ENCODE data around the gene ZNF181. TPM values are rescaled to one million over a fixed set of nuclear protein-coding genes. Genes with fewer than 3 reads are reported as not detected.

The ZNF181 gene
- total and polyA plus RNA-seq, 2 of the 8 experiments (the other 6 are each of a cell fraction or from before 2014, with no cell fraction given), result 2.8 to 7.5 TPM

- CTCF ChIA-PET (ENCODE audit: partially characterized antibody), result no interaction called here
- Histone ChIP-seq H3K4ac (replicated peaks; ENCODE audit: insufficient read length, low read depth, low read length) (no peak overlapping the region), H4K20me1 (replicated peaks in 1 of 2; ENCODE audit: control insufficient read depth in 1 of 2, insufficient read depth in 2 of 2, low read length in 2 of 2) (no peaks in the 10 kb centered on the region), H2BK120ac (replicated peaks; ENCODE audit: low read depth, low read length) (no peak overlapping the region), H4K5ac (ENCODE audit: insufficient read length, low read depth, low read length) (no peak overlapping the region), H3K27ac (ENCODE audit: low read depth, low read length) (no peak overlapping the region), H2AK5ac (ENCODE audit: low read depth, low read length) (no peak overlapping the region), H3K79me2 (ENCODE audit: control insufficient read depth in 1 of 2, insufficient read depth in 2 of 2, low read length in 2 of 2) (no peaks in the 10 kb centered on the region), H3K4me2 (ENCODE audit: insufficient read depth in 1 of 2, low read depth in 2 of 2, low read length in 2 of 2) (no peak overlapping the region), H3K36me3 (ENCODE audit: control insufficient read depth in 2 of 4, insufficient read depth in 4 of 4, low read length in 3 of 4) (no peaks in the 10 kb centered on the region), H3K79me1 (ENCODE audit: low read depth, low read length) (no peaks in the 10 kb centered on the region), H2BK12ac (ENCODE audit: low read depth, low read length) (no peak overlapping the region), H3K27me3 (replicated peaks in 1 of 4; ENCODE audit: control insufficient read depth in 3 of 4, extremely low read depth in 1 of 4, insufficient read depth in 3 of 4, low read length in 3 of 4) (no peaks in the 10 kb centered on the region; a peak in 1 of 7 replicates), H2AFZ (ENCODE audit: low read length) (no peak overlapping the region), H2BK20ac (ENCODE audit: low read length) (no peak overlapping the region), H4K91ac (replicated peaks; ENCODE audit: insufficient read length, low read length) (no peak overlapping the region), H3K18ac (ENCODE audit: extremely low read depth, low read length) (no peak overlapping the region), H3K4me3 (ENCODE audit: extremely low read depth in 1 of 4, insufficient read depth in 2 of 4, low read depth in 3 of 4, low read length in 4 of 4) (no peak overlapping the region), H2BK5ac (ENCODE audit: low read depth, low read length) (no peak overlapping the region), H3K9me3 (ENCODE audit: insufficient read depth in 2 of 2, low read depth in 1 of 2, low read length in 1 of 2) (peaks cover 24 to 34% of the 10 kb centered on the region in 2 experiments), H3K14ac (ENCODE audit: insufficient read length) (no peak overlapping the region), H3K56ac (replicated peaks; ENCODE audit: insufficient read length, low read depth, low read length) (no peak overlapping the region), H3K23me2 (ENCODE audit: low read depth, low read length) (no peaks in the 10 kb centered on the region), H4K8ac (ENCODE audit: extremely low read depth, insufficient read depth, low read length) (no peak overlapping the region), H2BK15ac (ENCODE audit: low read length) (no peak overlapping the region), H3K9ac (replicated peaks in 1 of 4; ENCODE audit: extremely low read depth in 1 of 4, low read depth in 3 of 4, low read length in 3 of 4) (no peak overlapping the region), H3K4me1 (replicated peaks in 1 of 4; ENCODE audit: control insufficient read depth in 3 of 4, insufficient read depth in 4 of 4, low read length in 3 of 4) (no peaks in the 10 kb centered on the region), H3K23ac (ENCODE audit: insufficient read length) (no peak overlapping the region)
- 67% methylated on average over 3 of the region's 3 CpGs; no CpG with 5 or more reads in 1 of the 2 experiments for WGBS, 2 experiments (ENCODE audit: extremely low coverage in 1 of 2, insufficient coverage in 1 of 2, insufficient read length in 1 of 2, insufficient replicate concordance in 2 of 2, low coverage in 1 of 2, low lambda C conversion rate in 2 of 2, missing lambda C conversion rate in 1 of 2)
- FAIRE-seq (no peak), DNase-seq (ENCODE audit: low read depth in 1 of 2, low spot score in 2 of 2) (no peak)
- POLR2A ChIA-PET (ENCODE audit: partially characterized antibody), result no interaction called here
- TF ChIP-seq, protein P1, sequence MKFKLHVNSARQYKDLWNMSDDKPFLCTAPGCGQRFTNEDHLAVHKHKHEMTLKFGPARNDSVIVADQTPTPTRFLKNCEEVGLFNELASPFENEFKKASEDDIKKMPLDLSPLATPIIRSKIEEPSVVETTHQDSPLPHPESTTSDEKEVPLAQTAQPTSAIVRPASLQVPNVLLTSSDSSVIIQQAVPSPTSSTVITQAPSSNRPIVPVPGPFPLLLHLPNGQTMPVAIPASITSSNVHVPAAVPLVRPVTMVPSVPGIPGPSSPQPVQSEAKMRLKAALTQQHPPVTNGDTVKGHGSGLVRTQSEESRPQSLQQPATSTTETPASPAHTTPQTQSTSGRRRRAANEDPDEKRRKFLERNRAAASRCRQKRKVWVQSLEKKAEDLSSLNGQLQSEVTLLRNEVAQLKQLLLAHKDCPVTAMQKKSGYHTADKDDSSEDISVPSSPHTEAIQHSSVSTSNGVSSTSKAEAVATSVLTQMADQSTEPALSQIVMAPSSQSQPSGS (IDR thresholded peaks at IDR 0.05; ENCODE audit: low read length), result no peak
- no peak for TF ChIP-seq RFX5 (IDR thresholded peaks at IDR 0.05; ENCODE audit: borderline replicate concordance, low read depth, low read length)
These were observed 59.5 kb downstream of the ZNF181 start for GRCh38 chr19:34793565-34793964.
